ENCODE data around the gene ZDHHC20. TPM values are rescaled to one million over a fixed set of nuclear protein-coding genes. Genes with fewer than 3 reads are reported as not detected.

Gene ZDHHC20
- total RNA-seq, 1 donor from 2014 or later = 20.2 TPM

DNA sequence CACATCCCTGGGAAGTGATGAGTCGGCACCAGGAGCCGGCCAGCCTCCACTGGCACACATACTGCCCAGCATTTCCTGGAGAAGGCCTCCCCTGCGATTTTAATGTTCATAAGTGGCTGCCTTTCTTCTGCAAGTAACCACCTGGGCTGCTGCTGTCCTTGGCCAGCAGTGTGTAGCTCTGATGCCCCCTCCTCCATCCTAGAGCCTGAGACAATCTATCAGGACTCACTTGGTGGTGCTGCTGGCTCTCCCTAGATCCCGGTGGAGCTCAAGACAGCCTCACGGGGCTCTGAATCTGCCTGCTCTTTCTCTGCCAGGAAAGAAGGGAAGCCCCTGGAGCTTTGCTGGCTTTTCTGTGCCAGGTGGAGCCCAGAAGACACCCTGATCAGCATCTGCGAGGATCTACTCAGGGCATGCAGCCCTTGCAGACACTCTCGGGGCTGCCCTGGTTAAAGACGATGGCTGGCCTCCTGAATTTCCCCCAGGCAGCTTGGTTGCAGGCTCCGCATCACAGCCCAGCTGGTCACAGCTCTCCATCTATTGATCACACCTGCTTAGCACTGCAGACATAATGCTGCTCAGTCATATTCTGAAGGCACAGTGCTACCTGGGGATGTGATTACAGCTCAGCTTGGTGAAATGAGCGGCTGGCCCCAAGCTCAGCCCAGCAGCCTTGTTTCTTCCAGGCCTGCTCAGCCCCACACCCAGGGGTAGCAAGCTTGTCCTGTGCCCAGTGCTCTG is 122.3 kb downstream of the ZDHHC20 start:
- DNase-seq (ENCODE audit: low spot score) = no peak
- intact Hi-C loops (cut with DNase I) = no loop called here

DNA sequence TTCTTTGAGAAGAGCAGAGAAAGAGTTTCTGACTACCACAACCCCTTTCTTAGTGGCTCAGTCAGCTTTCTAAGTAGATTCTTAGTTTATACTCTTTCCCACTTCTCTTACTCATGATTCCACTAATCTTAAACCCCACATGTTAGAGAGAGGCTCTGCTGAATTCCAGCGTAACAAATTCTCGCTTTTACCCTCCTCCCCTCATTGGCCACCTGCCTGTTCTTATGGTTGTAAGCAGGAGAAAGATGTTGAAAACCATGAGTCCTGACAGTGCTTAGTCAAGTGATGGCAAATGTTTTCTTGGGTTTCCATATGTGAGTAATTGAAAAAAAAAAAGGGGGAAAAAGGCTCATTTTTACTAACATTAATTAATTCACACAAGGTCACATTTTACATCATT is 125.9 kb downstream of the ZDHHC20 start:
- DNase-seq (ENCODE audit: low spot score) = no peak
- intact Hi-C loops (cut with DNase I) = no loop called here

GRCh38 chr13:21330126-21330861 is 128.8 kb downstream of the ZDHHC20 start:
- DNase-seq (ENCODE audit: low spot score) = no peak
- intact Hi-C loops (cut with DNase I) = no loop called here

DNA sequence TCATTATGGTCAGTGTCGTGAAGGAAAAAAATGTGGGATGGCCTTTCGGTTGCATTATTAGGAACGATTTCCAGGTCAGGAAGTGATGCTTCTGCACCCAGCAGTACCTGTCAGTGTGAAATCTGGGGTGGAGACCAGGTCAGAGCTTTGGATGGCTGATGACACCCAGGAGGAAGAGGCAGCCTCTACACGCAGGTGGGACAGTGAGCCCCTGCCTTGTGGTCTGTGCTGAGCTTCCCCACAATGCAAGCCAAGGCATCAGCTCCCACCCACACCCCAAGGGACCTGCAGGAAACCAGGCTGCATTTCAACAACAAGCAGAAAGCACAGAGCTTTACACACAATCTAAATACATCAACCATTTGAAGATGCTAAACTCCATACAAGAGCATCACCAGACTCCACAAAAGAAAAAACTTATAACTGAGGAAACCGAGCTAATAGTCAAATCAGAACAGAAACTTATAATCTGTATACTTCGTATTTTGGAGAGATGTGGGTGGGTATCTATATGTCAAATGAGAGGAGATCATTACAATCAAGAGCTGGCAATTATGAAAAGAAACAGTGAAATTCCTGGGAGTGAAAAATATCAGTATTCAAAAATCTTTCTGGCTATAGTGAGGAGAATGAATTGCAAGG is 130.1 kb downstream of the ZDHHC20 start:
- intact Hi-C loops (cut with DNase I) = no loop called here
- no peak for DNase-seq (ENCODE audit: low spot score)

- no peak for DNase-seq (ENCODE audit: low spot score)
- intact Hi-C loops (cut with DNase I) = no loop called here
Measured at GRCh38 chr13:21328201-21328600, 130.9 kb downstream of the ZDHHC20 start.

- no peak for DNase-seq (ENCODE audit: low spot score)
- intact Hi-C loops (cut with DNase I) = no loop called here
Measured at GRCh38 chr13:21326155-21327031, 132.7 kb downstream of the ZDHHC20 start.

DNA sequence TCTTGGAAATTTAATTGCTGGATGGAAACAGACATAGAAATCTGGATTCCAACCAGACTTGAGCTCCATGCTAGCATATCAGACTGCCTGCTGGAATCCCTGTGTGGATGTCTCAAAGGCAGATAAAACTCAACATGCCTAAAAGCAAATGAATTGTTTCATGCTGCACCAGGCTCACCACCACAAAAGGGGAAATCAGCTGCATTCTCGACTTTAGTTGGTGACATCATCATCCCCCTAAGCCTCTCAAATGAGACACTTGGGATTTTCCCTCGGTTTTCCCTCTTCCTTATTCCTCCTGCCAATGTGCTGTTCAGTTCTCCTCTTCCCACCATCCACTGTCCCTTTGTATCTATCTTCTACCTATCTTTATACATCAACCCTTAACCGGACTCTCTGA is 134.3 kb downstream of the ZDHHC20 start:
- intact Hi-C loops (cut with DNase I) = no loop called here

GRCh38 chr13:21322988-21323387 is 136.1 kb downstream of the ZDHHC20 start:
- DNase-seq (ENCODE audit: low spot score) = no peak
- intact Hi-C loops (cut with DNase I) = no loop called here

More for the DNA sequence above, 134.3 kb downstream of the ZDHHC20 start:
- no peak for DNase-seq (ENCODE audit: low spot score)

Other genes with a start within 250 kb of the ZDHHC20 start
- 48.8 TPM for gene MICU2, start 144.9 kb upstream of the ZDHHC20 start, total RNA-seq
- 14.3 TPM for gene FGF9, start 211.8 kb upstream of the ZDHHC20 start, total RNA-seq